ENCODE data around the gene ERCC5. TPM values are rescaled to one million over a fixed set of nuclear protein-coding genes. Genes with fewer than 3 reads are reported as not detected.

ERCC5 gene
- total RNA-seq, 1 donor: 94.1 TPM

DNA sequence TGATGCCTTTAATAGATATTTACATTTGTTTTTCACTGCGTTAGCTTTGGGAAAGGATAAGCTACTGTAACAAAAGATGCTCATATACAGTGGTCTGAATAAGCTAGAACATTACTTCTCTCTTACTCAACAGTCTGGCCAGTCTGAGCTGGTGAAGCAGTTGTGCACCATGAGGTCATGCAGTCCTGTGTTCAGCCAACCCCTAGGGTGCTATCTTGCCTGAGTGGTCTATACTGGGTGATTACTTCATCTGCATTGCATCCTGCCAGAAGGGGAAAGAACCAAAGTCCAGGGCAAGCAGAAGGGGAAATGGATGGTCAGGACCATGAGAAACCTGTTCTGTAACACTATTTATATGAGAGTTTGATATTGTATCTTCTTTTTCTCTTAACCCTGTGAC lies 31.5 kb downstream of the ERCC5 start:
- TF ChIP-seq, protein P1, sequence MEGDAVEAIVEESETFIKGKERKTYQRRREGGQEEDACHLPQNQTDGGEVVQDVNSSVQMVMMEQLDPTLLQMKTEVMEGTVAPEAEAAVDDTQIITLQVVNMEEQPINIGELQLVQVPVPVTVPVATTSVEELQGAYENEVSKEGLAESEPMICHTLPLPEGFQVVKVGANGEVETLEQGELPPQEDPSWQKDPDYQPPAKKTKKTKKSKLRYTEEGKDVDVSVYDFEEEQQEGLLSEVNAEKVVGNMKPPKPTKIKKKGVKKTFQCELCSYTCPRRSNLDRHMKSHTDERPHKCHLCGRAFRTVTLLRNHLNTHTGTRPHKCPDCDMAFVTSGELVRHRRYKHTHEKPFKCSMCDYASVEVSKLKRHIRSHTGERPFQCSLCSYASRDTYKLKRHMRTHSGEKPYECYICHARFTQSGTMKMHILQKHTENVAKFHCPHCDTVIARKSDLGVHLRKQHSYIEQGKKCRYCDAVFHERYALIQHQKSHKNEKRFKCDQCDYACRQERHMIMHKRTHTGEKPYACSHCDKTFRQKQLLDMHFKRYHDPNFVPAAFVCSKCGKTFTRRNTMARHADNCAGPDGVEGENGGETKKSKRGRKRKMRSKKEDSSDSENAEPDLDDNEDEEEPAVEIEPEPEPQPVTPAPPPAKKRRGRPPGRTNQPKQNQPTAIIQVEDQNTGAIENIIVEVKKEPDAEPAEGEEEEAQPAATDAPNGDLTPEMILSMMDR (IDR thresholded peaks at IDR 0.05; ENCODE audit: insufficient read depth, low read depth, low read length): no peak
- no peak overlapping the region for H3K4me3 ChIP-seq (ENCODE audit: low read depth, low read length)
- DNase-seq (ENCODE audit: low read depth): no peak

DNA sequence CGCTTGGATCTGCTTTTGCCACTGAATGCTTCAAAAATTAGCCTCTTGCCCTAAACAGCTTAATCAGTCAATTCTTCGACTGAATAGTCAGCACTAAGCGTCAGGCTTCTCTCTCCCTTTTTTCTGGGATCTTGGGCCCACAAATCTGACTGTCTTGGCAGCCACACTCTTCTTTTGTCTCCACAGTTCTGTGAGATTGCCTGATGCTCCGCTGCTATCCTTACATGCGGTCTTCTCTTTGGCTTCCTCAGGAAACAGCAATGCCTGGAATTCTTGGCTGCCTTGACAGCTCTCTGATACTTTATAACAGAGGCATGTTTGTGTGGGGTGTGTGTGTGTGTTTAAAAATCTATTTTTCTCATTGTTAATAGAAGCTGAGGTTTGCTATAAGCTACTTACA lies 32.6 kb downstream of the ERCC5 start:
- no peak for DNase-seq (ENCODE audit: low read depth)
- H3K4me3 ChIP-seq (ENCODE audit: low read depth, low read length): no peak overlapping the region
- TF ChIP-seq, protein P1 (IDR thresholded peaks at IDR 0.05; ENCODE audit: insufficient read depth, low read depth, low read length): no peak

DNA sequence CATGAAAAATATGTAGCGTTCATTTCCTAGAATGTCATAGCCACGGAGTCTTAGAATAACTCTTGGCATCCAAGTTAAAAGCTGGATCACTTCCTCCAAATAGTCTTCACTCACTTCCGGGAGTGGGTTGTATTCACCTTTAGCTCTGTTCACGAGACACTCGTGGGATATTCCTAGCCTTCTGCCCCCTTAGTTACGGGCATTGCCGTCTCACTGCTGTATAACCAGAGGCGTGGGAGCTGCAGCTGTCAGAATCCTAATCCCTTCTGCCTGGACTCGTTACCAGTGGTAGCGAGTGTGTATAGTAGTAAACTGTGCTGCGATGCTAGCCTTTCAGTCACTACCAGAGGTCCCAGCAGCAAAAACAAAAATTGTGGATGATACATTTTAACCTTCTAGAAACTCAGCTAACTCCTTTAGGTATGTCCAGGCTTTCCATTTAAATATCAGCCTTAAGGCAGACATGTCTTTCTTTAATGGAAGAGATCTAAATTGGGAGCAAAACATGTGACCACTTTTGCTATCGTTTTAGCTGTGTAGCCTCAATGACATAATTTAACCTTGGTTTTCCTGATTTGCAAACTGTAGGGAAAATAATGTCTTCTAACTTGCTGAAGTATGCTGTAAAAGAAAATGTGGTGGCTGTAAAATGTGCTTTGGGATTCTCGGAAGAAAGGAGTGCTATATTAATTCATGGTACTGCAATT lies 34.1 kb downstream of the ERCC5 start:
- TF ChIP-seq, protein P1 (IDR thresholded peaks at IDR 0.05; ENCODE audit: insufficient read depth, low read depth, low read length): no peak
- no peak overlapping the region for H3K4me3 ChIP-seq (ENCODE audit: low read depth, low read length)
- DNase-seq (ENCODE audit: low read depth): no peak

DNA sequence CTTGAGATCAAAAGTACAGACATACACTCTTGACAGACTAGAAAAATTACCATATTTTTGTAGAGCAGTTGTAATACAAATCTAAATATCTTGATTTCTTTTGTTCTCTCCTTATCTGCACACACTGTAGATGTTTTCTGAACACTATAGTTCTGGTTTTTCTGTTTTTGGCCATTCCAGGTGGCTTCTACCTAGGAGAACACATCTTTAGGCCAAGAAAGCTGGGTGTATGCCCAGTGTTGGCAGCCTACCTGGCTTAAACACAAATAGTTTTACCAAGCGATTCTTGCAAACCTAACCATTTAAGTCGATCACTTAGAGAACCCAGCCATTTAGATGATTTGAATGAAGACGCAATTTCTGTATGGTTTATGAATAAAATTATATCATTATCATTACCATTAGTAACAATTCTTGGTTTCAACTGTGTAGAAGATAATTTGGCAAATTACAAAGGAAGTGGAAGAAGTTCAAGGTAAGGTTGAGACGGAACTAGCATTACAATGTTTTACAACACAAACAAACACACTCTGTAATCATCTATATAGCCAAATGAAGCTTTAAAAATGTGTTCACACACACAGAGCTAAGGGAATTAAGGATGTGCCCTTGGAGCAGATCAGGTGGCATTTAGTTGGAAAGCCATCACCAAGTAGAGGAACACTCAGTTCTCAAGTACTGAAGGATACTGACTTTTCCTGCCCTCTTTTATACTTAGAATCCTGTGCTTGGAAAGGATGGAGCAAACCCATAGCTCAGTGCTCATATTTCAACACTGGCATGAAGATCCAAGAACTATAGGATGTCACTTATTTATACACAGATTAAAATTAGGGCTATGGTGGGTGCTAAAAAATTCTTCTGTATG lies 36.2 kb downstream of the ERCC5 start:
- no peak overlapping the region for H3K4me3 ChIP-seq (ENCODE audit: low read depth, low read length)
- TF ChIP-seq, protein P1 (IDR thresholded peaks at IDR 0.05; ENCODE audit: insufficient read depth, low read depth, low read length): no peak
- no peak for DNase-seq (ENCODE audit: low read depth)

DNA sequence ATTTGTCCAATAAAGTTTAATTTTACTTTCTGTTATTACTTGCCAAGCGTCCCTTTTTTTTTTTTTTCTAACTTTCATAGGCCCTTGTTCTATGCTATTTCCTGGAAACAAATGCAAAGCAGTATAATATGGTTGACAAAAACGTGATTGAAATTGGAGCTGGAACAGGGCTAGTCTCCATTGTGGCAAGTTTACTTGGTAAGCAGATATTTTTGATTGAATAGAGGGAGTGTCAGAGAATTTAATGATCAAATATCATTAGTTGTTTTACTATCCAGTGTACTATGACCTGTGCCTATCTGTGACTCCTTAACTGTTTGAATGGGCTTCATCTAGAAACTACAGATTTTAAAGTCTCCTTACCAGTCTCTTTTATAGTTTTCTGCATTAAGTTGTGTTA lies 46.7 kb downstream of the ERCC5 start:
- no peak overlapping the region for H3K4me3 ChIP-seq (ENCODE audit: low read depth, low read length)

DNA sequence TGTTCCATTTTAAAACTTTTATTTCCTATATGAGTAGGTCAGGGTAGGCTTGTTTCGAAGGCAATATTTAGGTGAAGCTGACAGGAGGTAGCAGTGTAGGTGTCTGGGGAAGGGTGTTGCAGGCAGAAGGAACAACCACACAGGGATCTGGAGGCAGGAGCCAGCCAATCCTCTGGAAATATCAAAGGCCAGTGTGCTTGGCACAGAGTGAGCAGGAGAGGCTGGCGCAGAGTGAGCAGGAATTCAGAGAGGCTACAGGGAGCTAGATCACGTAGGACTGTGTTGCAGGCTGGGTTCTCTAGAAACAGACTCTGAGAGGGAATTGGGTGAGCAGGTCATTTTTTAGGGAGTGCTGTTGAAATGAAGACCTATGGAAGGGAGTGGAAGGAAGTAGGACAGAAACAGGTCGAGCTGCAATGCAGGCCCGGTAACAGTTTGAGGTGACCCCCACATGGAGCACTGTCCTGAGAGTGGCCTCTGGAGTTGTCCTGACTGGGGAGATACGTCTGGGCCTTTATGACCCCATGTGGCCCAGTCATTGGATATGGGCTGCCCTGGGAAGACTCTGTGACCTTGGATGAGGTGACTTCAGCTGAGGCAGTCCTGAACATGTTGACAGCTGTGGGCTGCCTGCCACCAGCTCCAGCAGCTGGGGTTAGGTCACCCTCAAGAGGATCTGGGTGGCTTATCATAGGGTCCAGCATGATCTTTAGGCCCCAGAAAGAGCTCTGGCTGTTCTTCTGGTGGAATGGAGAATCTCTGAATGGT lies 51.7 kb downstream of the ERCC5 start:
- DNase-seq (ENCODE audit: low read depth): no peak
- TF ChIP-seq, protein P1 (IDR thresholded peaks at IDR 0.05; ENCODE audit: insufficient read depth, low read depth, low read length): no peak

More for the DNA sequence above, 46.7 kb downstream of the ERCC5 start:
- TF ChIP-seq, protein P1 (IDR thresholded peaks at IDR 0.05; ENCODE audit: insufficient read depth, low read depth, low read length): no peak
- no peak for DNase-seq (ENCODE audit: low read depth)

More for the DNA sequence above, 51.7 kb downstream of the ERCC5 start:
- no peak overlapping the region for H3K4me3 ChIP-seq (ENCODE audit: low read depth, low read length)

All from fibroblast of villous mesenchyme (primary cell).